ENCODE data around the gene TPBGL.
A peak's percentile ranks its signal among the peaks of the same experiment; 100 is the strongest.

TPBGL gene

GRCh38 chr11:75236062-75236461 lies 4.5 kb upstream of the TPBGL start:
- TF ChIP-seq ZFX (IDR thresholded peaks at IDR 0.05; ENCODE audit: borderline replicate concordance) (no peak), CTCF (IDR thresholded peaks at IDR 0.05) (no peak)

GRCh38 chr11:75237050-75237449 lies 3.5 kb upstream of the TPBGL start:
- no peak for TF ChIP-seq ZFX (IDR thresholded peaks at IDR 0.05; ENCODE audit: borderline replicate concordance)

More at GRCh38 chr11:75236062-75236461, 4.5 kb upstream of the TPBGL start:
- H3K27ac ChIP-seq, result no peak overlapping the region

GRCh38 chr11:75238595-75239440 lies 1.8 kb upstream of the TPBGL start:
- TF ChIP-seq ZFX (IDR thresholded peaks at IDR 0.05; ENCODE audit: borderline replicate concordance) (no peak), CTCF (IDR thresholded peaks at IDR 0.05) (no peak)
- H3K27ac ChIP-seq, result no peak overlapping the region

More at GRCh38 chr11:75237050-75237449, 3.5 kb upstream of the TPBGL start:
- no peak overlapping the region for H3K27ac ChIP-seq

GRCh38 chr11:75239531-75240290 lies 863 bp upstream of the TPBGL start:
- TF ChIP-seq CTCF (IDR thresholded peaks at IDR 0.05) (no peak), ZFX (IDR thresholded peaks at IDR 0.05; ENCODE audit: borderline replicate concordance) (no peak)
- no peak overlapping the region for H3K27ac ChIP-seq

GRCh38 chr11:75241036-75241905 lies 697 bp downstream of the TPBGL start:
- peak overlapping the region; percentile 71 for H3K27ac ChIP-seq
- TF ChIP-seq ZFX (IDR thresholded peaks at IDR 0.05; ENCODE audit: borderline replicate concordance) (no peak), CTCF (IDR thresholded peaks at IDR 0.05) (peak; percentile 99)

- peak overlapping the region; percentile 71; the same call in 1 of the 2 replicates for H3K27ac ChIP-seq
- TF ChIP-seq ZFX (IDR thresholded peaks at IDR 0.05; ENCODE audit: borderline replicate concordance) (no peak), CTCF (IDR thresholded peaks at IDR 0.05) (peak; percentile 70)
Observed at GRCh38 chr11:75241906-75242644, 1.5 kb downstream of the TPBGL start.
